ENCODE results near the gene COPB2.

The COPB2 gene

GRCh38 chr3:139326707-139327106 is 62.7 kb downstream of the COPB2 start:
- WGBS, result 84% methylated on average over 4 of the region's 4 CpGs
- H3K4me3 ChIP-seq (ENCODE audit: low read length), result no peak overlapping the region
- H3K27me3 ChIP-seq (ENCODE audit: insufficient read depth, low read length), result peaks cover 39% of the 10 kb centered on the region
- H3K9ac ChIP-seq (ENCODE audit: low read depth, low read length), result no peak overlapping the region
- no peaks in the 10 kb centered on the region for H3K36me3 ChIP-seq (ENCODE audit: insufficient read depth, low read length)
- H3K9me3 ChIP-seq (ENCODE audit: insufficient read depth, low read depth, low read length), result no peaks in the 10 kb centered on the region
- no peak overlapping the region for H3K27ac ChIP-seq (ENCODE audit: low read depth, low read length)
- H3K4me1 ChIP-seq (ENCODE audit: insufficient read depth, low read length), result no peaks in the 10 kb centered on the region

GRCh38 chr3:139326131-139326530 is 63.3 kb downstream of the COPB2 start:
- no peaks in the 10 kb centered on the region for H3K9me3 ChIP-seq (ENCODE audit: insufficient read depth, low read depth, low read length)
- no peak overlapping the region for H3K9ac ChIP-seq (ENCODE audit: low read depth, low read length)
- WGBS, result 91% methylated on average over 5 of the region's 5 CpGs
- peaks cover 34% of the 10 kb centered on the region for H3K27me3 ChIP-seq (ENCODE audit: insufficient read depth, low read length)
- H3K36me3 ChIP-seq (ENCODE audit: insufficient read depth, low read length), result no peaks in the 10 kb centered on the region
- H3K27ac ChIP-seq (ENCODE audit: low read depth, low read length), result no peak overlapping the region
- no peak overlapping the region for H3K4me3 ChIP-seq (ENCODE audit: low read length)
- H3K4me1 ChIP-seq (ENCODE audit: insufficient read depth, low read length), result no peaks in the 10 kb centered on the region

GRCh38 chr3:139325551-139325950 is 63.9 kb downstream of the COPB2 start:
- H3K4me3 ChIP-seq (ENCODE audit: low read length), result no peak overlapping the region
- H3K36me3 ChIP-seq (ENCODE audit: insufficient read depth, low read length), result no peaks in the 10 kb centered on the region
- no peaks in the 10 kb centered on the region for H3K9me3 ChIP-seq (ENCODE audit: insufficient read depth, low read depth, low read length)
- no peak overlapping the region for H3K9ac ChIP-seq (ENCODE audit: low read depth, low read length)
- peaks cover 29% of the 10 kb centered on the region for H3K27me3 ChIP-seq (ENCODE audit: insufficient read depth, low read length)
- 92% methylated on average over 3 of the region's 3 CpGs for WGBS
- H3K4me1 ChIP-seq (ENCODE audit: insufficient read depth, low read length), result no peaks in the 10 kb centered on the region
- no peak overlapping the region for H3K27ac ChIP-seq (ENCODE audit: low read depth, low read length)

- no peak overlapping the region for H3K9ac ChIP-seq (ENCODE audit: low read depth, low read length)
Observed at GRCh38 chr3:139324456-139324855, 65.0 kb downstream of the COPB2 start.

GRCh38 chr3:139323146-139323545 is 66.3 kb downstream of the COPB2 start:
- WGBS, result 90% methylated on average over 7 of the region's 7 CpGs
- peaks cover 6% of the 10 kb centered on the region for H3K4me1 ChIP-seq (ENCODE audit: insufficient read depth, low read length)
- H3K9me3 ChIP-seq (ENCODE audit: insufficient read depth, low read depth, low read length), result no peaks in the 10 kb centered on the region
- no peak overlapping the region for H3K27ac ChIP-seq (ENCODE audit: low read depth, low read length)
- H3K27me3 ChIP-seq (ENCODE audit: insufficient read depth, low read length), result peaks cover 8% of the 10 kb centered on the region
- no peak overlapping the region for H3K9ac ChIP-seq (ENCODE audit: low read depth, low read length)
- H3K4me3 ChIP-seq (ENCODE audit: low read length), result no peak overlapping the region
- no peaks in the 10 kb centered on the region for H3K36me3 ChIP-seq (ENCODE audit: insufficient read depth, low read length)

More at GRCh38 chr3:139324456-139324855, 65.0 kb downstream of the COPB2 start:
- peaks cover 18% of the 10 kb centered on the region for H3K27me3 ChIP-seq (ENCODE audit: insufficient read depth, low read length)
- no peak overlapping the region for H3K4me3 ChIP-seq (ENCODE audit: low read length)
- WGBS, result 64% methylated on average over 5 of the region's 5 CpGs
- peaks cover 6% of the 10 kb centered on the region for H3K4me1 ChIP-seq (ENCODE audit: insufficient read depth, low read length)
- no peaks in the 10 kb centered on the region for H3K9me3 ChIP-seq (ENCODE audit: insufficient read depth, low read depth, low read length)
- no peaks in the 10 kb centered on the region for H3K36me3 ChIP-seq (ENCODE audit: insufficient read depth, low read length)
- H3K27ac ChIP-seq (ENCODE audit: low read depth, low read length), result no peak overlapping the region

GRCh38 chr3:139322346-139322745 is 67.1 kb downstream of the COPB2 start:
- H3K4me1 ChIP-seq (ENCODE audit: insufficient read depth, low read length), result peaks cover 6% of the 10 kb centered on the region
- 0 out of 2 replicates have a peak, but pooled peaks cover under 1% of the 10 kb centered on the region for H3K27me3 ChIP-seq (ENCODE audit: insufficient read depth, low read length)
- no peaks in the 10 kb centered on the region for H3K9me3 ChIP-seq (ENCODE audit: insufficient read depth, low read depth, low read length)
- H3K36me3 ChIP-seq (ENCODE audit: insufficient read depth, low read length), result no peaks in the 10 kb centered on the region
- no peak overlapping the region for H3K9ac ChIP-seq (ENCODE audit: low read depth, low read length)
- no peak overlapping the region for H3K27ac ChIP-seq (ENCODE audit: low read depth, low read length)
- no peak overlapping the region for H3K4me3 ChIP-seq (ENCODE audit: low read length)
- WGBS, result 86% methylated on average over 5 of the region's 5 CpGs

GRCh38 chr3:139320551-139321309 is 68.7 kb downstream of the COPB2 start:
- no peaks in the 10 kb centered on the region for H3K9me3 ChIP-seq (ENCODE audit: insufficient read depth, low read depth, low read length)
- no peak overlapping the region for H3K4me3 ChIP-seq (ENCODE audit: low read length)
- no peaks in the 10 kb centered on the region for H3K36me3 ChIP-seq (ENCODE audit: insufficient read depth, low read length)
- no peak overlapping the region for H3K27ac ChIP-seq (ENCODE audit: low read depth, low read length)
- WGBS, result 91% methylated on average over 6 of the region's 8 CpGs
- no peaks in the 10 kb centered on the region for H3K27me3 ChIP-seq (ENCODE audit: insufficient read depth, low read length)
- H3K9ac ChIP-seq (ENCODE audit: low read depth, low read length), result no peak overlapping the region
- peaks cover 6% of the 10 kb centered on the region for H3K4me1 ChIP-seq (ENCODE audit: insufficient read depth, low read length)

GRCh38 chr3:139319428-139320402 is 69.7 kb downstream of the COPB2 start:
- Histone ChIP-seq H3K4me3 (ENCODE audit: low read length) (no peak overlapping the region), H3K36me3 (ENCODE audit: insufficient read depth, low read length) (no peaks in the 10 kb centered on the region), H3K27ac (ENCODE audit: low read depth, low read length) (no peak overlapping the region), H3K27me3 (ENCODE audit: insufficient read depth, low read length) (no peaks in the 10 kb centered on the region), H3K4me1 (ENCODE audit: insufficient read depth, low read length) (peaks cover 6% of the 10 kb centered on the region), H3K9me3 (ENCODE audit: insufficient read depth, low read depth, low read length) (no peaks in the 10 kb centered on the region), H3K9ac (ENCODE audit: low read depth, low read length) (no peak overlapping the region)
- WGBS, result 77% methylated on average over 10 of the region's 10 CpGs

GRCh38 chr3:139318826-139319225 is 70.6 kb downstream of the COPB2 start:
- WGBS, result 94% methylated on average over 6 of the region's 6 CpGs
- Histone ChIP-seq H3K27me3 (ENCODE audit: insufficient read depth, low read length) (no peaks in the 10 kb centered on the region), H3K4me1 (ENCODE audit: insufficient read depth, low read length) (peaks cover 6% of the 10 kb centered on the region), H3K9ac (ENCODE audit: low read depth, low read length) (no peak overlapping the region), H3K9me3 (ENCODE audit: insufficient read depth, low read depth, low read length) (no peaks in the 10 kb centered on the region), H3K4me3 (ENCODE audit: low read length) (no peak overlapping the region), H3K36me3 (ENCODE audit: insufficient read depth, low read length) (no peaks in the 10 kb centered on the region), H3K27ac (ENCODE audit: low read depth, low read length) (no peak overlapping the region)

- Histone ChIP-seq H3K27me3 (ENCODE audit: insufficient read depth, low read length) (no peaks in the 10 kb centered on the region), H3K36me3 (ENCODE audit: insufficient read depth, low read length) (no peaks in the 10 kb centered on the region), H3K9me3 (ENCODE audit: insufficient read depth, low read depth, low read length) (no peaks in the 10 kb centered on the region), H3K4me1 (ENCODE audit: insufficient read depth, low read length) (peaks cover 6% of the 10 kb centered on the region), H3K27ac (ENCODE audit: low read depth, low read length) (no peak overlapping the region), H3K4me3 (ENCODE audit: low read length) (no peak overlapping the region), H3K9ac (ENCODE audit: low read depth, low read length) (no peak overlapping the region)
- 86% methylated on average over 3 of the region's 3 CpGs for WGBS
Observed at GRCh38 chr3:139318431-139318816, 71.0 kb downstream of the COPB2 start.

Measured in HUES64 (cell line).